Peyer's patch (tissue), 4 donors: ENCODE data around the gene RTF2.

Source experiments
- CTCF ChIP-seq, 6 experiments: fragments of 450-650 bp in 4 of 6; fragments of 200-600 bp in 2 of 6; sonication (generic) in 1 of 6; IDR thresholded peaks; one replicate each; pipeline ENCODE4 v1.5.1; 2017 to 2019; ENCODE audit warnings: antibody characterized with exemption in 6 of 6, mild to moderate bottlenecking in 3 of 6, moderate library complexity in 1 of 6
- POLR2A ChIP-seq, 2 donors: fragments of 450-650 bp; IDR thresholded peaks; one replicate each; pipeline ENCODE4 v1.5.1; 2017; ENCODE audit warnings: antibody characterized with exemption in 2 of 2, mild to moderate bottlenecking in 2 of 2, moderate library complexity in 2 of 2

- TF ChIP-seq CTCF (IDR thresholded peaks at IDR 0.05) (no peak), POLR2A (IDR thresholded peaks at IDR 0.05) (no peak)
Measured at GRCh38 chr20:56519551-56519950, 51.1 kb downstream of the RTF2 start.
